ENCODE results near the gene TLX2.

GRCh38 chr2:74528600-74529356, 14.5 kb downstream of the TLX2 start:
- TF ChIP-seq, protein P1, sequence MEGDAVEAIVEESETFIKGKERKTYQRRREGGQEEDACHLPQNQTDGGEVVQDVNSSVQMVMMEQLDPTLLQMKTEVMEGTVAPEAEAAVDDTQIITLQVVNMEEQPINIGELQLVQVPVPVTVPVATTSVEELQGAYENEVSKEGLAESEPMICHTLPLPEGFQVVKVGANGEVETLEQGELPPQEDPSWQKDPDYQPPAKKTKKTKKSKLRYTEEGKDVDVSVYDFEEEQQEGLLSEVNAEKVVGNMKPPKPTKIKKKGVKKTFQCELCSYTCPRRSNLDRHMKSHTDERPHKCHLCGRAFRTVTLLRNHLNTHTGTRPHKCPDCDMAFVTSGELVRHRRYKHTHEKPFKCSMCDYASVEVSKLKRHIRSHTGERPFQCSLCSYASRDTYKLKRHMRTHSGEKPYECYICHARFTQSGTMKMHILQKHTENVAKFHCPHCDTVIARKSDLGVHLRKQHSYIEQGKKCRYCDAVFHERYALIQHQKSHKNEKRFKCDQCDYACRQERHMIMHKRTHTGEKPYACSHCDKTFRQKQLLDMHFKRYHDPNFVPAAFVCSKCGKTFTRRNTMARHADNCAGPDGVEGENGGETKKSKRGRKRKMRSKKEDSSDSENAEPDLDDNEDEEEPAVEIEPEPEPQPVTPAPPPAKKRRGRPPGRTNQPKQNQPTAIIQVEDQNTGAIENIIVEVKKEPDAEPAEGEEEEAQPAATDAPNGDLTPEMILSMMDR (IDR thresholded peaks at IDR 0.05; ENCODE audit: low read depth, low read length), result peak; percentile 24; the same call in 1 of the 2 replicates
- no peak for TF ChIP-seq EZH2phosphoT487 (IDR thresholded peaks at IDR 0.05; ENCODE audit: low read depth)
